HuH-7 (cell line): ENCODE measurements around the gene BAIAP2L2.

Source experiments
- DNase-seq: peaks from one replicate; pipeline ENCODE4 v3.0.0; 2011; ENCODE audit warnings: low spot score

The BAIAP2L2 gene

DNA sequence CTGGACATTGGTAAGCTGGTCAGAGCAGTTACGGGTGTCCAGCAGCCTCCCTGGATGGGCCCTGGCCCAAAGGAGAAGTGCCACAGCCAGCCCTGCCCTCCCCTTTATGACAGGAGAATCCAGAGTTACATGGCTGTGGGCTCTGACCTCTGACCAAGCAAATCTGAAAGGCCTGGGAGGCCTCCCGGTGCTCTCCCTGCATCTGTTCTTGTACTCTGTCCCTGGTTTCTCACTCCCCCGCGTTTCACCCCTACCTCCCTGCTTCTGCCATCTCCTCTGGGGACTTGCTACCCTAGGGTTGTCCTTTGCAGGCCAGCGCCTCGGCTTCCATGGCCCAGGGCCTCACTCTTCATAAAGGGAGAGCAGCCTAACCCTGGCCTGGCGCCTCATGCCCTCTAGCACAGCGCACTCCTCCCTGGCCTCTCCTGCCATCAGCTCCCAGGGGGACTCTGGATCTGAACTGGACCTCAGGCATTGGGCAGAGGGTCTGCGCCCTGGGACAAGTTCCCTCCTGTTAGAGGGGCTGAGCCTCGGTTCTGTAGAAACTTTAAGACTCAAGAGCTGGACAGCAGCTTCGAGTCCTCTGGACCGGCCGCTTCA, 42.6 kb downstream of the BAIAP2L2 start:
- DNase-seq: no peak

- no peak for DNase-seq
These were observed 43.5 kb downstream of the BAIAP2L2 start for GRCh38 chr22:38067028-38067415.

DNA sequence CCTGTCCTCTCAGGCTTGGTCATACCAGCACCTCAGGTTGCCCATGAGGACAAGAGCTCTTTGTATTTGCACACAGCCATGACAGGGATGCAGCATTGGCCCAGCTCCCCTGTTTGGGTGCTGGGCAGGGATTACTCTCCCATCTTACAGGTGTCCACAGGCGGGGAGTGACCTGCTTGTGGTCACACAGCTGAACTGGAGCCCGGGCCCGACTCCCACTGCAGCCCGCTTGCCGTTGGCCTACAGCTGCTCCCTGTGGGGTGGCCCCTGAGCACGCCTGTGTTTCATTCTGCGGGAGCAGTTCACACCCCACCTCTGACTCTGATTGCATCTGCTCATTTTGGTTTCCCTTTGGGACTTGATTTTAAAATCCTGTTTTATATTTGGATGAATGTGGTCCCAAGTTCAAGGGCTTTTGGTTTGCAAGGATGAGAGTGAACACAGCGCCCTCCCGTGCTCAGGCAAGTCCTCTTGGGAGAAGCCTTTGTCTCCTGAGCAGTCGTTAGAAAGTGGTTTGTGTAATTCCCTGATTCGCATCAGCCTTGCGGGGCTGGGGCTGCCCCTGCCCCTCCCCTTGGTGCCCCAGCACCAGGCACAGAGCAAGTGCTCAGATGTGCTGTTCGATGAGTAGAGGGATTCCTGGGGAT, 44.0 kb downstream of the BAIAP2L2 start:
- no peak for DNase-seq

DNA sequence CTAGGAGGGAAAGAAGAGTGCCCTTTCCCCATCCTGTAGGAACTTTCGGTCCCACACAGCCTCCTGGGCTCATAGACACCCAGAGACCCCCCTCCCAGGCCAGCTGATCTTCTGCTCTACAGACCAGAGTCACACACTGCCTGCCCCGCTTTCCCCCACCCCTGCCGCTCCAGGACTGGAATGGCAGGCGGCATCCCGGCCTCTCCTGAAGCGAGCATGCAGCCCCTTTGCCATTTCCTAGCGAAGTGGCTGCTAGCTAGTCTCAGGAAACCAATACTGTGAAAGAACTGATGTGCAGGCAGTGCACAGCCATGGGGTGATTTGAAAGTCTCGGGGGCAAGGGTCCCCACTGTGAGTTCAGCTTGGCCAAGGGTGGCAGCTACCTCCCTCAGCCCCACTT, 44.9 kb downstream of the BAIAP2L2 start:
- no peak for DNase-seq

GRCh38 chr22:38062791-38063190, 47.7 kb downstream of the BAIAP2L2 start:
- no peak for DNase-seq

DNA sequence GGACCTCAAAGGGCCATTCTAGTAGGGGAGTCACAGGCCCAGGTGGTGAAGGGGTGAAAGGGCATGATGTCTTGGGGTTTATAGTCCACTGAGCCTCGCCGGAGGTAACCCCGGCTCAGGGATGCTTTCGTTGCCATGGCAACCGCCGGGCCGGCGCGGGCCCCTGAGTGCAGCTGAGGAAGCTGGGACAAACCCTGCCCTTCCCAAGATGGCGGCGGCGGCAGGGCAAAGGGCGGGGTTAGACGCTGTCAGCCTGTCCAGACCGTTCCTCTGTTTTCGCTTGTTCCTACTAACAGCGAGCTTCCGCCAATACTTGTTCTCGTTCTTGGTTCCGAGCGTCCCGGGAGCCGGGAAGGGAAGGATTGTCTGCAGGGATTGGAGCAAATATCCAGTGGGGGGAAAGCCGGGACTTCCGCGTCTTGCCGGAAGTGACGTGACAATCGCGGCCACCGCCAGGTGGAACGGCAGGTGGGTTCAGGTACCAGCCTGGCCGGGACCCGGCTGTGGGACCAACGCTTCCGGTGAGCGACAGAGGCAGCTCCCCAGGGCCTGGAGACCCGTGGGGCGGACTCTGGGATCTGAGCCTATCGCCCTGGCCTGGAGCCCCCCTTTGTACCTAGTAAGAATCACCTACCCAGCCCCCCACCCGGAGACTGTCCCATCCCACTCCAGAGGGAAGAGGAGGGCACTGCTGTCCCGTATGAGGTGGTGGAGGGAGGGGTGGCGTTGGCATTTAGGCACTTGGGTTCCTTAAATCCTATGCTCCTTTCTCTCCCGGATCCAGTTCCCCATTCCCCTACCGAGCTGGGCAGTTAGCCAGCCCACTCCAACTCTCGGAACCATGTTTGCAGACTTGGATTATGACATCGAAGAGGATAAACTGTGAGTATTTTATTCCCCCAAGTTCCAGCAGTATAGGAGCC, 53.3 kb downstream of the BAIAP2L2 start, which contains the start of gene PICK1:
PICK1 (plus strand) TSS at position 436 of the 923 bp plus-strand sequence; CDS start at position 842, 406 bp downstream.
- peak; percentile 94 for DNase-seq

DNA sequence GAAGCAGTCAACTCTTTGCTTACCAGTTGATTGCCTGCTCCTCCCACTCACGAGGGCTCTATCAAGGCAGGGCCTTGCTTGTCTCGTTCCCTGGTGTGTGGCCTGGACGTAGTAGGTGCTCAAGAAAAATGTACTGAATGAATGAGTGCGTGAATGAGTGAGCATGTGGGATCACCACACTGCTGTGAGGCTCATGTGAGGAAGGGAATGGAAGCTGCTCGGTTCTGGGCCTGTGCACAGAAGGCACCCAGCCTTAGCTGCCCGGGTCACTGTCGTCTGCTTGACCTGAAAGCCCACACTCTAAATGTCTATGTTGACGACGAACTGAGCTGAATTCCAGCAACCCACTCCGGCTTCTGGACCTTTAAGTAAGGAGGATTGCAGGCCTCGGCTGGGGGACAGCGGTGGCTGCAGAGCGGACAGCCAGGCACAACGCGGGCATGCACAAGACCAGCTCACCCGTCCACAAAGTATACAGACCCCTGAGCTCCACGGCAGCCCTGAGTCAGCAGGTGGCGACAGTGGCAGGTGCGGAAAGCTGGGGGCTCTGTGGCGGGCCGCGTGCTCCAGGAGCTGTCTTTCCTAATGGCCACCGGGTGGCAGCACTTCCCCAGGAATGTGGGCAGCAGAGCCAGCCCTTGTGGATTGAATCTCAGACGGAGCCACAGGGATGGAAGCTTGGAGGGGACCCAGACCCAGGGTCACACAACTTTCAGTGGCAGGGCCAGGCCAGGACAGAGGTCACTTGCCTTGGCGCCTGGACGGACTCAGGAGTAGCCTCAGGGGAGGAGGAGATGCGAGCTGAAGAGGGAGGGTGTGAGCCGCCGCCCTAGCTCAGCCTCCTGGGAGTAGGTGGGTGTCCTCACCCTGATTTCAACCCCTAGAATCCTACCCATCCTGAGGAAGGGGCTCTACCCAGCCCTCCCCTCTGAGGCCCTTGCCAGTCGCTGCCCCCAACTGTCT, 58.3 kb downstream of the BAIAP2L2 start:
- peak; percentile 95 for DNase-seq

DNA sequence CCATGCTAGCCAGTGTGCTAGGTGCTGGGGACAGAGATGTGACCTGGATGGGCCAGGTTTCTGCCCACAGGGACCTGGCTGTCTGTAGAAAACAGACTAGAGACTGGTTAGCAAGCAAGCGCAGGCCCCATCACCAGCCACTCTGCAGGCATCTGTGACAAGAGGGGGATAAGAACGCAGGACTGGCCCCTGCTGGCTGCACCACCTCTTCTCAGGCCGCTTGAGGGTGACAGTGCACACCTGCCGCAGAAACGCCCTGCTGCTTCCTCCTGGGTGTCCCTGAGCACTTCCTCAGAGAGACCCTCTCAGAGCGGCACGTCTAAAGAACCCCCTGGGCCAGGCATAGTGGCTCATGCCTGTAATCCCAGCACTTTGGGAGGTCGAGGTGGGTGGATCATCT, 59.2 kb downstream of the BAIAP2L2 start:
- no peak for DNase-seq

DNA sequence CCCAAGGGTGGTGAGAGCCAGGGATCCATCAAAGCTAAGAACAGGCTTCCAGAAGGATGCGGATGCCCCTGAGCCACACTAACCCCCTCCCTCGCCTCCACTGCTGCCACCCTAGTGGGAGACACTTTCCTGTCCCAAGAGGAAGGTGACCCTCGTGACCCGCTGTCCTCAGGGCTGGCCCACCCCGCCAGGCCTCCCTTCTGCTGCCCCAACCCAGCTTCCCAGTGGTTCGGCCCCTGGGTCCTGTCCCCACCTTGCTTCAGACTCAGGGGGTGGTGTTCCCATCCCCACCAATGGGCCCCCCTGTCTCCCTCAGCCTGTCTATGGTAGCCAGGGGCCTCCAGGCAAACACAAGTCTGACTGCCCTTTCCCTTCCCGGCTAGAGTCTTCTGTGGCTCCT, 59.8 kb downstream of the BAIAP2L2 start:
- no peak for DNase-seq

GRCh38 chr22:38049812-38050619, 60.5 kb downstream of the BAIAP2L2 start:
- no peak for DNase-seq

DNA sequence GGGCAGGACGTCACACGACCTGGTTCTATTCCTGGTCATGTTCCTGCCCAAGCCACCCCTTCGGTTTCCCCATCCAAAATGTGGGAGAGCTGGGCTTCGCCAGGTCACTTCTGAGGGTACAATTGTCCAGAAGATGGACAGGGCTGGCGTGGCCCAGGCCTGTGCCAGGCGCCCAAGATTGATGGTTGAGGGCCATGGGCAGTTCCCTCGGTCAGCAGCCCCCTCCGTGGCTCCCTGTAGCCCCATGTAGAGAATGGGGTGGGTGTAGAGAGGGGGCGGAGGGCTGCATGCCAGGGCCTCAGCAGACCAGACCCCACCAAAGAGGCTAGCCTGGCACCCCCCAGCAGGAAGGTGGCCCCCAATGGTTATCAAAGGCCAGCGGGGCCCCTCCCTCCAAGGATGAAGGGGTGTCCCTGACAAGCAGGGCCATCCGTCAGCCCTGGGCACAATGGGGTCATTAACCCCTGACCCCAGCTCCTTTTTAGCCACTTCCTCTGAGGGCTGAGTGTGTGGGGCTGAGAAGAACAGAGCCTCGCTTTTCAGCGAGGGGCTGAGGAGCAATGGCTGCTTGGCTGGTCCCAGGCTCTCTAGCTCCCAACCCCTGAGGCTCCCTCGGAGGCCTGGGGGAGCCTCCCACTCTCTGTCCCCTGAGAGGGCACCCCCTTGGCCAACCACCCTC, 64.3 kb downstream of the BAIAP2L2 start:
- no peak for DNase-seq

GRCh38 chr22:38043151-38044039, 67.1 kb downstream of the BAIAP2L2 start:
- DNase-seq: no peak

GRCh38 chr22:38042488-38042790, 68.0 kb downstream of the BAIAP2L2 start:
- no peak for DNase-seq

DNA sequence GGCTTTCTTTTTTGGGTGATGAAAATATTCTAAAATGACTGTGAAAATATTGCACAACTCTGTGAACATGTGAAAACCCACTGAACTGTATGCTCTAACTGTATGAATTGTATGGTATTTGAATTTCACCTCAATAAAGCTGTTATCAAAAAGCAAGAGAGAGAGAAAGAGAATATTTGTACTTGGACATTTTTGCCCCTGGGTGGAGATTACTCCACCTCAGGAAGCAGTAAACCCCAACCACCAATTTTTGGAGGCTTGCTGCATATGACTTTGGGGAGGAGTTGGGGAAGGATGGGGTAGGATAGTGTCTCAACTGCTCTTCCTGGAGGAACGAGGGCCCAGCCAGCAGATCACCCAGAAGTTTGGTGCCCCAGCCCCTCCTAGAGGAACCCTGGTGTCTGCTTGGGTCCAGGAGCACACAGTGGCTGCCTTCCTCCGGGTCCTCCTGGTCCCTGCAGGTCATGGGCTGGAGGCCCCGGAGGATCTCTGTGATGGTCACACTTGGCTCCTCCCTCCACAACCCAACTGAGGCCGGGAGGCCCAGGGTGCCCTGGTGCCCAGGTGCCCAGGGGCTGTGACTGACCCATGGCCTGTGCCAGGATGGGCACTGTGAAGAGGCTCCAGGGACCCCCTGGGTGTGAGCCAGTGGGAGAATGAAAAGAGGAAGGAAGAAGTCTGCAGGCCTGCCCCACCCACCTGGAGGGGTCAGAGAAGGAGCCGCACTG, 68.6 kb downstream of the BAIAP2L2 start:
- no peak for DNase-seq

GRCh38 chr22:38040953-38041759, 69.3 kb downstream of the BAIAP2L2 start:
- DNase-seq: no peak

GRCh38 chr22:38038890-38039812, 71.3 kb downstream of the BAIAP2L2 start:
- no peak for DNase-seq

- DNase-seq: no peak
These were observed 72.1 kb downstream of the BAIAP2L2 start for GRCh38 chr22:38038426-38038825.
